ENCODE data around the gene ADORA1. TPM values are rescaled to one million over a fixed set of nuclear protein-coding genes. Genes with fewer than 3 reads are reported as not detected.

The ADORA1 gene
- total RNA-seq, 2 experiments from 2014 or later = not detected

- H3K27ac Mint-ChIP-seq = no peak overlapping the region
- H3K9me3 Mint-ChIP-seq (ENCODE audit: insufficient read depth) = no peaks in the 10 kb centered on the region
- H3K36me3 Mint-ChIP-seq (ENCODE audit: low read depth) = no peaks in the 10 kb centered on the region
- ChIA-PET CTCF (no interaction called here), POLR2A (no interaction called here)
- H3K4me3 Mint-ChIP-seq = no peak overlapping the region
- H3K4me1 Mint-ChIP-seq (ENCODE audit: low read depth) = no peaks in the 10 kb centered on the region
- DNase-seq (no peak), ATAC-seq (no peak)
- peaks cover 25% of the 10 kb centered on the region for H3K27me3 Mint-ChIP-seq (ENCODE audit: low read depth)
Observed at GRCh38 chr1:203156280-203156679, 28.8 kb downstream of the ADORA1 start.

- ChIA-PET CTCF (interaction anchor here (1.0 to 1.4 kb wide), 3 partner anchors 13 to 58 kb away, joined by 3 read pairs; no protein-coding TSS in a partner anchor), POLR2A (no interaction called here)
- Mint-ChIP-seq H3K27me3 (ENCODE audit: low read depth) (peaks cover 31% of the 10 kb centered on the region), H3K9me3 (ENCODE audit: insufficient read depth) (no peaks in the 10 kb centered on the region), H3K4me1 (ENCODE audit: low read depth) (no peaks in the 10 kb centered on the region), H3K4me3 (no peak overlapping the region), H3K36me3 (ENCODE audit: low read depth) (no peaks in the 10 kb centered on the region), H3K27ac (no peak overlapping the region)
- no peak for ATAC-seq
- DNase-seq = no peak
Observed at GRCh38 chr1:203158423-203158822, 30.9 kb downstream of the ADORA1 start.

- H3K9me3 Mint-ChIP-seq (ENCODE audit: insufficient read depth) = no peaks in the 10 kb centered on the region
- H3K4me3 Mint-ChIP-seq = no peak overlapping the region
- CTCF ChIA-PET = interaction anchor here (1.0 to 1.4 kb wide), 3 partner anchors 12 to 57 kb away, joined by 3 read pairs; no protein-coding TSS in a partner anchor
Observed at GRCh38 chr1:203158960-203159665, 31.6 kb downstream of the ADORA1 start.

GRCh38 chr1:203159844-203160243 lies 32.3 kb downstream of the ADORA1 start:
- no peaks in the 10 kb centered on the region for H3K36me3 Mint-ChIP-seq (ENCODE audit: low read depth)
- DNase-seq = no peak
- no peak for ATAC-seq
- no peaks in the 10 kb centered on the region for H3K9me3 Mint-ChIP-seq (ENCODE audit: insufficient read depth)
- H3K4me3 Mint-ChIP-seq = no peak overlapping the region
- H3K4me1 Mint-ChIP-seq (ENCODE audit: low read depth) = no peaks in the 10 kb centered on the region
- peaks cover 35% of the 10 kb centered on the region for H3K27me3 Mint-ChIP-seq (ENCODE audit: low read depth)
- ChIA-PET POLR2A (no interaction called here), CTCF (no interaction called here)
- H3K27ac Mint-ChIP-seq = no peak overlapping the region

More at GRCh38 chr1:203158960-203159665, 31.6 kb downstream of the ADORA1 start:
- POLR2A ChIA-PET = no interaction called here
- DNase-seq (no peak), ATAC-seq (no peak)
- H3K4me1 Mint-ChIP-seq (ENCODE audit: low read depth) = no peaks in the 10 kb centered on the region
- H3K27me3 Mint-ChIP-seq (ENCODE audit: low read depth) = peaks cover 31% of the 10 kb centered on the region
- no peak overlapping the region for H3K27ac Mint-ChIP-seq
- no peaks in the 10 kb centered on the region for H3K36me3 Mint-ChIP-seq (ENCODE audit: low read depth)

GRCh38 chr1:203161175-203161574 lies 33.6 kb downstream of the ADORA1 start:
- DNase-seq (no peak), ATAC-seq (no peak)
- Mint-ChIP-seq H3K4me1 (ENCODE audit: low read depth) (no peaks in the 10 kb centered on the region), H3K36me3 (ENCODE audit: low read depth) (no peaks in the 10 kb centered on the region), H3K27me3 (ENCODE audit: low read depth) (peaks cover 35% of the 10 kb centered on the region), H3K4me3 (no peak overlapping the region), H3K27ac (no peak overlapping the region), H3K9me3 (ENCODE audit: insufficient read depth) (no peaks in the 10 kb centered on the region)
- POLR2A ChIA-PET = no interaction called here
- CTCF ChIA-PET = interaction anchor here (2.0 kb wide), 1 partner anchor 11 kb away, joined by 10 read pairs; no protein-coding TSS in a partner anchor

- DNase-seq (no peak), ATAC-seq (no peak)
- Mint-ChIP-seq H3K27ac (no peak overlapping the region), H3K4me3 (no peak overlapping the region), H3K4me1 (ENCODE audit: low read depth) (peaks cover 2% of the 10 kb centered on the region), H3K36me3 (ENCODE audit: low read depth) (no peaks in the 10 kb centered on the region), H3K9me3 (ENCODE audit: insufficient read depth) (no peaks in the 10 kb centered on the region), H3K27me3 (ENCODE audit: low read depth) (peaks cover 35% of the 10 kb centered on the region)
- ChIA-PET CTCF (interaction anchor here (2.0 kb wide), 1 partner anchor 11 kb away, joined by 10 read pairs; no protein-coding TSS in a partner anchor), POLR2A (no interaction called here)
Observed at GRCh38 chr1:203161703-203162102, 34.2 kb downstream of the ADORA1 start.

GRCh38 chr1:203162403-203162802 lies 34.9 kb downstream of the ADORA1 start:
- Mint-ChIP-seq H3K27ac (no peak overlapping the region), H3K36me3 (ENCODE audit: low read depth) (no peaks in the 10 kb centered on the region), H3K4me3 (no peak overlapping the region), H3K9me3 (ENCODE audit: insufficient read depth) (no peaks in the 10 kb centered on the region), H3K27me3 (ENCODE audit: low read depth) (peaks cover 31% of the 10 kb centered on the region), H3K4me1 (ENCODE audit: low read depth) (peaks cover 2% of the 10 kb centered on the region)
- ChIA-PET POLR2A (no interaction called here), CTCF (interaction anchor here (2.0 kb wide), 1 partner anchor 10 kb away, joined by 10 read pairs; no protein-coding TSS in a partner anchor)
- DNase-seq = no peak
- ATAC-seq = no peak

- CTCF ChIA-PET = interaction anchor here (1.4 kb wide), 1 partner anchor 124 kb away, joined by 4 read pairs; no protein-coding TSS in a partner anchor
- no peaks in the 10 kb centered on the region for H3K9me3 Mint-ChIP-seq (ENCODE audit: insufficient read depth)
- peaks cover 2% of the 10 kb centered on the region for H3K4me1 Mint-ChIP-seq (ENCODE audit: low read depth)
- no peak overlapping the region for H3K27ac Mint-ChIP-seq
- DNase-seq (no peak), ATAC-seq (no peak)
- POLR2A ChIA-PET = no interaction called here
- no peak overlapping the region for H3K4me3 Mint-ChIP-seq
- no peaks in the 10 kb centered on the region for H3K36me3 Mint-ChIP-seq (ENCODE audit: low read depth)
- H3K27me3 Mint-ChIP-seq (ENCODE audit: low read depth) = peaks cover 20% of the 10 kb centered on the region
Observed at GRCh38 chr1:203163891-203164635, 36.5 kb downstream of the ADORA1 start.

GRCh38 chr1:203165101-203165799 lies 37.7 kb downstream of the ADORA1 start:
- no peak overlapping the region for H3K4me3 Mint-ChIP-seq
- no peak overlapping the region for H3K27ac Mint-ChIP-seq
- H3K4me1 Mint-ChIP-seq (ENCODE audit: low read depth) = peaks cover 2% of the 10 kb centered on the region
- CTCF ChIA-PET = interaction anchor here (1.4 kb wide), 1 partner anchor 125 kb away, joined by 4 read pairs; no protein-coding TSS in a partner anchor
- no peak for ATAC-seq
- no peaks in the 10 kb centered on the region for H3K9me3 Mint-ChIP-seq (ENCODE audit: insufficient read depth)
- no peaks in the 10 kb centered on the region for H3K36me3 Mint-ChIP-seq (ENCODE audit: low read depth)
- peaks cover 14% of the 10 kb centered on the region for H3K27me3 Mint-ChIP-seq (ENCODE audit: low read depth)
- DNase-seq = no peak
- POLR2A ChIA-PET = no interaction called here

GRCh38 chr1:203165800-203166161 lies 38.3 kb downstream of the ADORA1 start:
- Mint-ChIP-seq H3K27ac (no peak overlapping the region), H3K36me3 (ENCODE audit: low read depth) (no peaks in the 10 kb centered on the region), H3K27me3 (ENCODE audit: low read depth) (peaks cover 13% of the 10 kb centered on the region), H3K9me3 (ENCODE audit: insufficient read depth) (no peaks in the 10 kb centered on the region), H3K4me3 (no peak overlapping the region), H3K4me1 (ENCODE audit: low read depth) (peaks cover 2% of the 10 kb centered on the region)
- ChIA-PET POLR2A (no interaction called here), CTCF (interaction anchor here (0.6 to 1.0 kb wide), 3 partner anchors 50 to 103 kb away, joined by 3 read pairs; no protein-coding TSS in a partner anchor)
- ATAC-seq (no peak), DNase-seq (no peak)

- H3K36me3 Mint-ChIP-seq (ENCODE audit: low read depth) = no peaks in the 10 kb centered on the region
- ATAC-seq (peak; percentile 49), DNase-seq (peak; percentile 28)
- H3K27me3 Mint-ChIP-seq (ENCODE audit: low read depth) = peaks cover 10% of the 10 kb centered on the region
- H3K4me1 Mint-ChIP-seq (ENCODE audit: low read depth) = peaks cover 2% of the 10 kb centered on the region
- ChIA-PET POLR2A (no interaction called here), CTCF (interaction anchor here (0.6 to 1.0 kb wide), 3 partner anchors 50 to 103 kb away, joined by 3 read pairs; no protein-coding TSS in a partner anchor)
- no peak overlapping the region for H3K4me3 Mint-ChIP-seq
- H3K27ac Mint-ChIP-seq = peak overlapping the region; percentile 35
- no peaks in the 10 kb centered on the region for H3K9me3 Mint-ChIP-seq (ENCODE audit: insufficient read depth)
Observed at GRCh38 chr1:203166192-203166940, 38.8 kb downstream of the ADORA1 start.
